GM19238 (cell line): Measurements from ENCODE around the gene IQCN.
"Not testable (repeated sequence)": the region's sequence is repeated elsewhere in the genome, so short reads cannot be mapped to it uniquely, and the experiment has no call there.

Experiments
- DNase-seq: peaks from one replicate; pipeline ENCODE4 v3.0.0; 2011; ENCODE audit warnings: low spot score; ENCODE audit not compliant: insufficient read length

IQCN gene

GRCh38 chr19:18216789-18217188 is 57.5 kb downstream of the IQCN start:
- DNase-seq: no peak

DNA sequence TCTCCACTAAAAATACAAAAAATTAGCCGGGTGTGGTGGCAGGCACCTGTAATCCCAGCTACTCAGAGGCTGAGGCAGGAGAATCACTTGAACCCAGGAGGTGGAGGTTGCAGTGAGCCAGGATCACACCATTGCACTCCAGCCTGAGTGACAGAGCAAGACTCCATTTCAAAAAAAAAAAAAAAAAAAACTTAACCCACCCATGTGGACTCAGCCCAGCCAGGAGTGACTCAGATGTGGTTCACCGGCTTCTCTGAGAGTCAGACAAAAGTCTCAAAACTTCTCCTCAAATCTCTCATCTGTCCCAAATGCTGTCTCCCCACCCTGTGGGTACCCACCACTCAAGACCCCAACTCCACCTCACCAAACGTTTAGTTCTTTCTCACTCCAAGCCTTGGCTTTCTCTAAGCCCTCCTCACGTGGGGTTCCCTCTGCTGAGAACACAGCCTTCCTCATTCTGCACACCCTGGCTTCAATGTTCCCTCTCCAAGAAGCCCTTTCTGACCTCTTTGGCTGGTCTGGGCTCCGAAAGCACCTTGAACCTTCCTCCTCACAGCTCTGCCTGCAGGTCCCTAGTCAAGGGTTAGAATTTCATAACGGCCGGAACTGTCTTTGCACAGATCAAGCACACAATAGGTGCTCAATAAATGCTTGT is 59.3 kb downstream of the IQCN start:
- no peak for DNase-seq

DNA sequence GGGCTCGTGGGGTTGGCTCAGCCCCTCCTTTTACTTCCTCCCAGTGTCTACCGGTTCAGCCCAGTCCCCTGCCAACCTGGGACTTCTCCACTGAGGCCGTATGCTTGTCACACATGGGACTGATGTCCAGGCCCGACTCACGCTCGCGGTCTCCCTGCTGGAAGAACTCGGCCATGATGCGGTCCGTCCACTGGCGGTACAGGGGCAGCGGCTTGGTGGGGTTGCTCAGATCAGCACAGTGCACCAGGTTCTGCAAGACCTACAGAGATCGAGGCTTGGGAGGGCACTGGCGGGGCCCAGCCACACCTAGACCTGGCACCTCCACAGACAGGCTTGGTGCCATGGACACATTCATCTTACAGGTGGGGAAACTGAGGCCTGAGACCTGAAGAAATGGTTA is 62.6 kb downstream of the IQCN start:
- DNase-seq: no peak

- DNase-seq: not testable (repeated sequence)
Measured at GRCh38 chr19:18209912-18210311, 64.3 kb downstream of the IQCN start.

GRCh38 chr19:18208098-18208951 is 65.9 kb downstream of the IQCN start:
- no peak for DNase-seq
